Measurements from ENCODE around the gene PAIP1. TPM values are rescaled to one million over a fixed set of nuclear protein-coding genes. Genes with fewer than 3 reads are reported as not detected.

Gene PAIP1
- total and polyA plus RNA-seq, 12 donors: 54.8 to 262 (median 84.6) TPM

DNA sequence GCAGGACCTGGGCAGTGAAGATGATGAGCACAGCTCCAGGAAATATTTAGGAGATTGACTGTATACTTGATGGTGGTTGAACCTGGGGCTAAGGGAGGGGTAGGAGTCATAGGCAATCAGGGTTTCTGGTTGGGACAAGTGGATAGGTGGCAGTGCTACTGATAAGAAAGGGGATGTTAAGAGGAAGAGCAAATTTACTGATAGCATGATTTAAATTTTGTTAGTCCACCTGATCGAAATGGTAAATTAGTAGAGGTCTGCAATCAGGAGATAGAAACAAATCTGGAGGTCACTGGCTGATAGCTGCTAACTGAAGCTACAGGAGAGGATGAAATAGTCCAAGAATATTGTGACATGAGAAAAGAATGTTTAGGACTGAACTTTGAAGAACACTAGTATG is 36.3 kb downstream of the PAIP1 start:
- Histone ChIP-seq H3K9me3 (replicated peaks in 1 of 3) (no peaks in the 10 kb centered on the region), H3K4me3 (no peak overlapping the region), H3K36me3 (replicated peaks in 1 of 2) (no peaks in the 10 kb centered on the region), H3K4me1 (replicated peaks in 1 of 2) (peaks cover 0 to 5% of the 10 kb centered on the region in 2 donors), H3K27ac (no peak overlapping the region), H3K27me3 (no peaks in the 10 kb centered on the region)
- DNase-seq: no peak
- 84 to 96% (median 91%) methylated on average over 1 of the region's 1 CpG for WGBS, 4 donors
- TF ChIP-seq, protein P1, sequence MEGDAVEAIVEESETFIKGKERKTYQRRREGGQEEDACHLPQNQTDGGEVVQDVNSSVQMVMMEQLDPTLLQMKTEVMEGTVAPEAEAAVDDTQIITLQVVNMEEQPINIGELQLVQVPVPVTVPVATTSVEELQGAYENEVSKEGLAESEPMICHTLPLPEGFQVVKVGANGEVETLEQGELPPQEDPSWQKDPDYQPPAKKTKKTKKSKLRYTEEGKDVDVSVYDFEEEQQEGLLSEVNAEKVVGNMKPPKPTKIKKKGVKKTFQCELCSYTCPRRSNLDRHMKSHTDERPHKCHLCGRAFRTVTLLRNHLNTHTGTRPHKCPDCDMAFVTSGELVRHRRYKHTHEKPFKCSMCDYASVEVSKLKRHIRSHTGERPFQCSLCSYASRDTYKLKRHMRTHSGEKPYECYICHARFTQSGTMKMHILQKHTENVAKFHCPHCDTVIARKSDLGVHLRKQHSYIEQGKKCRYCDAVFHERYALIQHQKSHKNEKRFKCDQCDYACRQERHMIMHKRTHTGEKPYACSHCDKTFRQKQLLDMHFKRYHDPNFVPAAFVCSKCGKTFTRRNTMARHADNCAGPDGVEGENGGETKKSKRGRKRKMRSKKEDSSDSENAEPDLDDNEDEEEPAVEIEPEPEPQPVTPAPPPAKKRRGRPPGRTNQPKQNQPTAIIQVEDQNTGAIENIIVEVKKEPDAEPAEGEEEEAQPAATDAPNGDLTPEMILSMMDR (IDR thresholded peaks at IDR 0.05): no peak
- TF ChIP-seq POLR2A (IDR thresholded peaks at IDR 0.05): no peak
- intact Hi-C loops (cut with DNase I): no loop called here

GRCh38 chr5:43515678-43516048 is 41.2 kb downstream of the PAIP1 start:
- 31 to 48% (median 44%) methylated on average over 1 of the region's 1 CpG for WGBS, 4 donors
- H3K4me1 ChIP-seq (replicated peaks in 1 of 2): peaks cover 8 to 16% of the 10 kb centered on the region in 2 donors
- H3K27me3 ChIP-seq: no peaks in the 10 kb centered on the region
- peak overlapping the region in 2 of 4 donors; percentile 36 to 64 for H3K4me3 ChIP-seq
- no peaks in the 10 kb centered on the region for H3K36me3 ChIP-seq (replicated peaks in 1 of 2)
- H3K27ac ChIP-seq: peak overlapping the region in 4 of 5 donors; percentile 58 to 76 (median 74)
- intact Hi-C loops (cut with DNase I): no loop called here
- no peak for TF ChIP-seq POLR2A (IDR thresholded peaks at IDR 0.05)
- TF ChIP-seq, protein P1 (IDR thresholded peaks at IDR 0.05): no peak
- DNase-seq: no peak
- no peaks in the 10 kb centered on the region for H3K9me3 ChIP-seq (replicated peaks in 1 of 3)

- peak within 1 kb of the TSS; percentile 28 to 89 (median 50) for H3K4me3 ChIP-seq
- H3K36me3 ChIP-seq (replicated peaks in 1 of 2): no peaks in the 10 kb centered on the region
- 0 to 1% (median 0%) methylated on average over 33 to 35 of the region's 35 CpGs for WGBS, 4 donors
- peak; percentile 95 to 98 (median 97) for DNase-seq
- no peaks in the 10 kb centered on the region for H3K9me3 ChIP-seq (replicated peaks in 1 of 3)
- H3K4me1 ChIP-seq (replicated peaks in 1 of 2): peaks cover 8 to 16% of the 10 kb centered on the region in 2 donors
- H3K27ac ChIP-seq: peak within 1 kb of the TSS; percentile 30 to 76 (median 72)
- no peaks in the 10 kb centered on the region for H3K27me3 ChIP-seq
- peak; percentile 32 to 82 for TF ChIP-seq POLR2A (IDR thresholded peaks at IDR 0.05)
- TF ChIP-seq, protein P1 (IDR thresholded peaks at IDR 0.05): peak in 1 of 6 experiments; percentile 1
- intact Hi-C loops (cut with DNase I): no loop called here
Measured at GRCh38 chr5:43514816-43515677, 41.8 kb downstream of the PAIP1 start, which contains the start of gene C5orf34. TSS of gene C5orf34 (minus strand) at chr5:43515148. CDS start at chr5:43509339, 5,809 bp downstream.

DNA sequence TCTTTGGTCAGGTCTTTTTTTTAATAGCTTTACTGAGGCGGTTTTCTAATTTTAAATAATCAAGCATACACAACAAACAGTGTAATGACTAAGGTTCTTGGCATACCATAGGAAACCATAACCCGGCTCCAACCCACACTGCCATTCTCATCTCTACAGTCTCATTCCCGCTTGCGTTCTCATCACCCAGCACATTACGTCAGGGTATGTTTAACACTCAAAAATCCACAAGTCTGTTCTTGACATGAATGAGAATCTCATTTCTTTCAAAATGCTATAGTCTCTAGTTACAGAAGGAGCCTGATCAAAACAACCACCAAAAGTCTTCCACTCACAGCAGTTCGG is 42.4 kb downstream of the PAIP1 start:
- no peaks in the 10 kb centered on the region for H3K36me3 ChIP-seq (replicated peaks in 1 of 2)
- 1 to 3% (median 1%) methylated on average over 6 of the region's 6 CpGs for WGBS, 4 donors
- intact Hi-C loops (cut with DNase I): no loop called here
- no peaks in the 10 kb centered on the region for H3K9me3 ChIP-seq (replicated peaks in 1 of 3)
- peaks cover 8 to 16% of the 10 kb centered on the region in 2 donors for H3K4me1 ChIP-seq (replicated peaks in 1 of 2)
- no peak for DNase-seq
- H3K4me3 ChIP-seq: peak overlapping the region; percentile 28 to 89 (median 50)
- peak overlapping the region; percentile 30 to 76 (median 72) for H3K27ac ChIP-seq
- TF ChIP-seq, protein P1 (IDR thresholded peaks at IDR 0.05): no peak
- no peak for TF ChIP-seq POLR2A (IDR thresholded peaks at IDR 0.05)
- no peaks in the 10 kb centered on the region for H3K27me3 ChIP-seq
